ENCODE data around the gene DES. TPM values are rescaled to one million over a fixed set of nuclear protein-coding genes. Genes with fewer than 3 reads are reported as not detected.
A peak's percentile ranks its signal among the peaks of the same experiment; 100 is the strongest.
"Not testable (repeated sequence)": the region's sequence is repeated elsewhere in the genome, so short reads cannot be mapped to it uniquely, and the experiment has no call there.

Gene DES
- total RNA-seq, 2 experiments from 2014 or later: not detected

- DNase-seq: peak; percentile 97
- Mint-ChIP-seq H3K9me3 (no peaks in the 10 kb centered on the region), H3K27me3 (peaks cover 3% of the 10 kb centered on the region), H3K4me3 (peak overlapping the region; percentile 96), H3K36me3 (ENCODE audit: low read depth) (peaks cover 28% of the 10 kb centered on the region), H3K4me1 (peaks cover 17% of the 10 kb centered on the region), H3K27ac (peak overlapping the region; percentile 90)
- ChIA-PET POLR2A (no interaction called here), CTCF (interaction anchor here (0.6 to 3.2 kb wide), 24 partner anchors 10 to 496 kb away, joined by 3 to 16 read pairs (median 3); partner anchors contain the start of genes ANKZF1, ATG9A, GMPPA and NHEJ1)
Measured at GRCh38 chr2:219388121-219388906, 29.9 kb upstream of the DES start.

- no peak for DNase-seq
- Mint-ChIP-seq H3K27me3 (peaks cover 3% of the 10 kb centered on the region), H3K36me3 (ENCODE audit: low read depth) (peaks cover 23% of the 10 kb centered on the region), H3K27ac (peak overlapping the region; percentile 85), H3K4me3 (peak overlapping the region; percentile 96), H3K9me3 (no peaks in the 10 kb centered on the region), H3K4me1 (peaks cover 17% of the 10 kb centered on the region)
- ChIA-PET CTCF (interaction anchor here (0.7 to 3.2 kb wide), 14 partner anchors 9 to 493 kb away, joined by 3 to 16 read pairs (median 3); partner anchors contain the start of genes ANKZF1, ATG9A and GMPPA), POLR2A (no interaction called here)
Measured at GRCh38 chr2:219388907-219389156, 29.3 kb upstream of the DES start.

GRCh38 chr2:219392754-219393153, 25.4 kb upstream of the DES start:
- no peaks in the 10 kb centered on the region for H3K36me3 Mint-ChIP-seq (ENCODE audit: low read depth)
- ChIA-PET POLR2A (no interaction called here), CTCF (interaction anchor here (1.0 to 2.1 kb wide), 3 partner anchors 10 to 137 kb away, joined by 3 to 5 read pairs (median 3); no protein-coding TSS in a partner anchor)
- H3K9me3 Mint-ChIP-seq: no peaks in the 10 kb centered on the region
- H3K4me1 Mint-ChIP-seq: peaks cover 16% of the 10 kb centered on the region
- no peak overlapping the region for H3K4me3 Mint-ChIP-seq
- no peak overlapping the region for H3K27ac Mint-ChIP-seq
- no peak for DNase-seq
- peaks cover 3% of the 10 kb centered on the region for H3K27me3 Mint-ChIP-seq

GRCh38 chr2:219395056-219395455, 23.1 kb upstream of the DES start:
- H3K27me3 Mint-ChIP-seq, CTCF ChIA-PET, POLR2A ChIA-PET: not testable (repeated sequence)

GRCh38 chr2:219395609-219396008, 22.6 kb upstream of the DES start:
- no peaks in the 10 kb centered on the region for H3K36me3 Mint-ChIP-seq (ENCODE audit: low read depth)
- H3K27ac Mint-ChIP-seq: no peak overlapping the region
- no peaks in the 10 kb centered on the region for H3K9me3 Mint-ChIP-seq
- H3K4me1 Mint-ChIP-seq: peaks cover 9% of the 10 kb centered on the region
- DNase-seq: no peak
- H3K27me3 Mint-ChIP-seq: no peaks in the 10 kb centered on the region
- ChIA-PET POLR2A (no interaction called here), CTCF (no interaction called here)
- H3K4me3 Mint-ChIP-seq: no peak overlapping the region

More at GRCh38 chr2:219395056-219395455, 23.1 kb upstream of the DES start:
- not testable (repeated sequence) for H3K4me3 Mint-ChIP-seq; H3K36me3 Mint-ChIP-seq (ENCODE audit: low read depth); H3K4me1 Mint-ChIP-seq; H3K27ac Mint-ChIP-seq; H3K9me3 Mint-ChIP-seq; DNase-seq

- H3K9me3 Mint-ChIP-seq: no peaks in the 10 kb centered on the region
- CTCF ChIA-PET: no interaction called here
- POLR2A ChIA-PET: no interaction called here
- H3K4me1 Mint-ChIP-seq: peaks cover 9% of the 10 kb centered on the region
- H3K36me3 Mint-ChIP-seq (ENCODE audit: low read depth): no peaks in the 10 kb centered on the region
- no peak overlapping the region for H3K27ac Mint-ChIP-seq
- no peaks in the 10 kb centered on the region for H3K27me3 Mint-ChIP-seq
- DNase-seq: no peak
- no peak overlapping the region for H3K4me3 Mint-ChIP-seq
Measured at GRCh38 chr2:219396863-219397457, 21.2 kb upstream of the DES start.

GRCh38 chr2:219398721-219399363, 19.3 kb upstream of the DES start:
- POLR2A ChIA-PET: no interaction called here
- Mint-ChIP-seq H3K36me3 (ENCODE audit: low read depth) (no peaks in the 10 kb centered on the region), H3K4me1 (peaks cover 9% of the 10 kb centered on the region)

GRCh38 chr2:219399716-219400478, 18.3 kb upstream of the DES start:
- H3K9me3 Mint-ChIP-seq: no peaks in the 10 kb centered on the region
- no peak overlapping the region for H3K27ac Mint-ChIP-seq
- peaks cover 4% of the 10 kb centered on the region for H3K27me3 Mint-ChIP-seq
- ChIA-PET POLR2A (no interaction called here), CTCF (interaction anchor here (1.7 kb wide), 1 partner anchor 105 kb away, joined by 3 read pairs; no protein-coding TSS in a partner anchor)
- no peak overlapping the region for H3K4me3 Mint-ChIP-seq
- H3K36me3 Mint-ChIP-seq (ENCODE audit: low read depth): no peaks in the 10 kb centered on the region
- DNase-seq: no peak
- peaks cover 9% of the 10 kb centered on the region for H3K4me1 Mint-ChIP-seq

More at GRCh38 chr2:219398721-219399363, 19.3 kb upstream of the DES start:
- DNase-seq: no peak
- H3K27ac Mint-ChIP-seq: no peak overlapping the region
- H3K4me3 Mint-ChIP-seq: no peak overlapping the region
- CTCF ChIA-PET: interaction anchor here (1.2 to 1.7 kb wide), 2 partner anchors 104 to 142 kb away, joined by 3 read pairs; no protein-coding TSS in a partner anchor
- H3K27me3 Mint-ChIP-seq: peaks cover 3% of the 10 kb centered on the region
- H3K9me3 Mint-ChIP-seq: no peaks in the 10 kb centered on the region

GRCh38 chr2:219400562-219400961, 17.6 kb upstream of the DES start:
- Mint-ChIP-seq H3K27ac (no peak overlapping the region), H3K27me3 (peaks cover 4% of the 10 kb centered on the region), H3K9me3 (no peaks in the 10 kb centered on the region), H3K36me3 (ENCODE audit: low read depth) (no peaks in the 10 kb centered on the region), H3K4me1 (peaks cover 9% of the 10 kb centered on the region), H3K4me3 (no peak overlapping the region)
- ChIA-PET CTCF (no interaction called here), POLR2A (no interaction called here)
- no peak for DNase-seq

GRCh38 chr2:219401606-219402005, 16.6 kb upstream of the DES start:
- CTCF ChIA-PET: interaction anchor here (0.9 to 3.0 kb wide), 7 partner anchors 11 to 128 kb away, joined by 3 to 20 read pairs (median 5); partner anchors contain the start of gene DNPEP
- Mint-ChIP-seq H3K4me3 (no peak overlapping the region), H3K9me3 (no peaks in the 10 kb centered on the region), H3K36me3 (ENCODE audit: low read depth) (no peaks in the 10 kb centered on the region), H3K27me3 (peaks cover 4% of the 10 kb centered on the region), H3K27ac (no peak overlapping the region), H3K4me1 (peaks cover 9% of the 10 kb centered on the region)
- no peak for DNase-seq
- POLR2A ChIA-PET: interaction anchor here (0.6 kb wide), 1 partner anchor 127 kb away, joined by 3 read pairs; no protein-coding TSS in a partner anchor

- H3K27me3 Mint-ChIP-seq: peaks cover 4% of the 10 kb centered on the region
- H3K4me3 Mint-ChIP-seq: no peak overlapping the region
- CTCF ChIA-PET: interaction anchor here (0.6 to 3.0 kb wide), 21 partner anchors 10 to 1302 kb away, joined by 3 to 20 read pairs (median 3); partner anchors contain the start of genes CNPPD1, DNPEP and GMPPA
- H3K36me3 Mint-ChIP-seq (ENCODE audit: low read depth): no peaks in the 10 kb centered on the region
- H3K9me3 Mint-ChIP-seq: no peaks in the 10 kb centered on the region
- DNase-seq: peak; percentile 65
- H3K4me1 Mint-ChIP-seq: no peaks in the 10 kb centered on the region
- no peak overlapping the region for H3K27ac Mint-ChIP-seq
- POLR2A ChIA-PET: no interaction called here
Measured at GRCh38 chr2:219402665-219403515, 15.3 kb upstream of the DES start.

- H3K4me1 Mint-ChIP-seq: no peaks in the 10 kb centered on the region
- no peaks in the 10 kb centered on the region for H3K9me3 Mint-ChIP-seq
- no peak overlapping the region for H3K27ac Mint-ChIP-seq
- DNase-seq: no peak
- H3K36me3 Mint-ChIP-seq (ENCODE audit: low read depth): no peaks in the 10 kb centered on the region
- ChIA-PET CTCF (interaction anchor here (0.6 to 3.0 kb wide), 14 partner anchors 13 to 217 kb away, joined by 3 to 16 read pairs (median 4); partner anchors contain the start of genes DNPEP and GMPPA), POLR2A (no interaction called here)
- no peak overlapping the region for H3K4me3 Mint-ChIP-seq
- peaks cover 4% of the 10 kb centered on the region for H3K27me3 Mint-ChIP-seq
Measured at GRCh38 chr2:219403861-219404260, 14.3 kb upstream of the DES start.

All from activated CD4-positive, alpha-beta T cell treated with anti-CD3 and anti-CD28 coated beads, Interleukin-2, amount 10 ng/mL, durations not matched to agents 7 days and 5 days (primary cell).